ENCODE measurements around the gene TRMT6. TPM values are rescaled to one million over a fixed set of nuclear protein-coding genes. Genes with fewer than 3 reads are reported as not detected.

TRMT6 gene
- total RNA-seq, 1 experiment from 2014 or later: 13.2 TPM

GRCh38 chr20:5923493-5923892 is 26.8 kb downstream of the TRMT6 start:
- Histone ChIP-seq H2AFZ (ENCODE audit: low read depth, low read length, poor library complexity, severe bottlenecking) (no peak overlapping the region), H3K4me2 (ENCODE audit: low read length) (no peak overlapping the region), H3K4me3 (replicated peaks in 1 of 2; ENCODE audit: low read depth in 1 of 2, low read length in 2 of 2) (no peak overlapping the region), H3K36me3 (ENCODE audit: control insufficient read depth in 1 of 2, insufficient read depth in 2 of 2, low read length in 2 of 2) (no peaks in the 10 kb centered on the region), H4K20me1 (ENCODE audit: insufficient read depth) (no peaks in the 10 kb centered on the region), H3K79me2 (ENCODE audit: insufficient read depth, low read length) (no peaks in the 10 kb centered on the region), H3K27me3 (ENCODE audit: insufficient read depth, low read length) (0 out of 2 replicates have a peak, but pooled peaks cover 9% of the 10 kb centered on the region), H3K4me1 (ENCODE audit: control insufficient read depth in 1 of 2, insufficient read depth in 2 of 2, low read length in 2 of 2) (peaks cover 11 to 20% of the 10 kb centered on the region in 2 experiments), H3K27ac (ENCODE audit: low read depth, low read length) (no peak overlapping the region), H3K9me3 (ENCODE audit: control insufficient read depth in 1 of 2, insufficient read depth in 1 of 2, low read depth in 1 of 2, low read length in 2 of 2) (no peaks in the 10 kb centered on the region), H3K9ac (ENCODE audit: low read length) (no peak overlapping the region), H3K9me2 (ENCODE audit: insufficient read depth) (no peaks in the 10 kb centered on the region)
- ChIA-PET POLR2A (no interaction called here), CTCF (interaction anchor here (0.8 kb wide), 1 partner anchor 8 kb away, joined by 3 read pairs; no protein-coding TSS in a partner anchor), RAD21 (ENCODE audit: low non-redundant PET in 1 of 2, low total read pairs in 2 of 2, uncharacterized antibody in 2 of 2, unreplicated experiment in 2 of 2) (no interaction called here)
- BruUV-seq (replicated peaks): no TSS peak
- ATAC-seq: no peak
- no peak for DNase-seq (ENCODE audit: low read depth, low spot score)
- TF ChIP-seq FOSL1 (IDR thresholded peaks at IDR 0.05; ENCODE audit: low read depth): no peak
- intact Hi-C loops (cut with micrococcal nuclease): no loop called here

DNA sequence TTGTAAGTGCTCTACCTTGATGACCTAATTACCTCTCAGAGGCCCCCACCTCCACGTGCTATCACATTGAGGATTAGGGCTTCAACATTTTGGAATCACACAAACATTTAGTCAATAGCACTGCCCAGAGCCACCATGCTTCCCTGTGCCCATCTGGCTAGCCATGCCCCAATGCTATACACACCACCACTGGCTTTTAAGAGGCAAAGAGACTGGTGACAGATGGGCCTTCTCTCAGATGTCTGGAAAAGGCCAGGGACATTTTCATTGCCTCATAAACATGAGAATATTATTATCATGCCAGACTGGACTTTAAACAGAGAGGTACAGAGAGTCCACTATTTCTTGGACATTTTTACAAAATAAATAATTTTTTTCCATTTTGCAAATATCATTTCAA is 29.8 kb downstream of the TRMT6 start:
- ATAC-seq (no peak), DNase-seq (ENCODE audit: low read depth, low spot score) (no peak)
- Histone ChIP-seq H2AFZ (ENCODE audit: low read depth, low read length, poor library complexity, severe bottlenecking) (no peak overlapping the region), H3K79me2 (ENCODE audit: insufficient read depth, low read length) (no peaks in the 10 kb centered on the region), H4K20me1 (ENCODE audit: insufficient read depth) (no peaks in the 10 kb centered on the region), H3K27me3 (ENCODE audit: insufficient read depth, low read length) (0 out of 2 replicates have a peak, but pooled peaks cover 9% of the 10 kb centered on the region), H3K4me3 (replicated peaks in 1 of 2; ENCODE audit: low read depth in 1 of 2, low read length in 2 of 2) (no peak overlapping the region), H3K27ac (ENCODE audit: low read depth, low read length) (no peak overlapping the region), H3K36me3 (ENCODE audit: control insufficient read depth in 1 of 2, insufficient read depth in 2 of 2, low read length in 2 of 2) (no peaks in the 10 kb centered on the region), H3K9me2 (ENCODE audit: insufficient read depth) (no peaks in the 10 kb centered on the region), H3K9ac (ENCODE audit: low read length) (no peak overlapping the region), H3K4me1 (ENCODE audit: control insufficient read depth in 1 of 2, insufficient read depth in 2 of 2, low read length in 2 of 2) (peaks cover 11 to 23% of the 10 kb centered on the region in 2 experiments), H3K4me2 (ENCODE audit: low read length) (no peak overlapping the region), H3K9me3 (ENCODE audit: control insufficient read depth in 1 of 2, insufficient read depth in 1 of 2, low read depth in 1 of 2, low read length in 2 of 2) (no peaks in the 10 kb centered on the region)
- TF ChIP-seq EGR1 (IDR thresholded peaks at IDR 0.05; ENCODE audit: low read depth) (no peak), ZNF274 (IDR thresholded peaks at IDR 0.05; ENCODE audit: low read depth, low read length) (no peak), EZH2 (IDR thresholded peaks at IDR 0.05) (no peak), FOSL1 (IDR thresholded peaks at IDR 0.05; ENCODE audit: low read depth) (no peak), EZH2phosphoT487 (IDR thresholded peaks at IDR 0.05; ENCODE audit: borderline replicate concordance) (no peak), ELF1 (IDR thresholded peaks at IDR 0.05; ENCODE audit: borderline replicate concordance, low read depth) (no peak), JUND (IDR thresholded peaks at IDR 0.05) (no peak), RAD21 (IDR thresholded peaks at IDR 0.05; ENCODE audit: low read depth) (no peak), SIN3A (IDR thresholded peaks at IDR 0.05; ENCODE audit: low read depth) (no peak), CTCF (IDR thresholded peaks at IDR 0.05 in 2 of 3, conservative IDR thresholded peaks at IDR 0.05 in 1 of 3; ENCODE audit: borderline replicate concordance in 1 of 3, insufficient read depth in 1 of 3, low read depth in 2 of 3, low read length in 2 of 3) (no peak), CBX3 (IDR thresholded peaks at IDR 0.05; ENCODE audit: low read depth) (no peak), SP1 (IDR thresholded peaks at IDR 0.05; ENCODE audit: low read depth) (no peak), TCF7L2 (IDR thresholded peaks at IDR 0.05; ENCODE audit: borderline replicate concordance, extremely low read depth, insufficient read depth, insufficient read length) (no peak), POLR2AphosphoS5 (IDR thresholded peaks at IDR 0.05; ENCODE audit: low read depth, low read length) (no peak), POLR2A (IDR thresholded peaks at IDR 0.05; ENCODE audit: borderline replicate concordance, extremely low read depth, insufficient read depth, insufficient read length) (no peak)
- TF ChIP-seq, protein P1, sequence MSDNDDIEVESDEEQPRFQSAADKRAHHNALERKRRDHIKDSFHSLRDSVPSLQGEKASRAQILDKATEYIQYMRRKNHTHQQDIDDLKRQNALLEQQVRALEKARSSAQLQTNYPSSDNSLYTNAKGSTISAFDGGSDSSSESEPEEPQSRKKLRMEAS (IDR thresholded peaks at IDR 0.05): no peak
- TF ChIP-seq, protein P2, sequence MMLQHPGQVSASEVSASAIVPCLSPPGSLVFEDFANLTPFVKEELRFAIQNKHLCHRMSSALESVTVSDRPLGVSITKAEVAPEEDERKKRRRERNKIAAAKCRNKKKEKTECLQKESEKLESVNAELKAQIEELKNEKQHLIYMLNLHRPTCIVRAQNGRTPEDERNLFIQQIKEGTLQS (IDR thresholded peaks at IDR 0.05): no peak
- ChIA-PET POLR2A (no interaction called here), CTCF (no interaction called here), RAD21 (ENCODE audit: low non-redundant PET in 1 of 2, low total read pairs in 2 of 2, uncharacterized antibody in 2 of 2, unreplicated experiment in 2 of 2) (no interaction called here)
- intact Hi-C loops (cut with micrococcal nuclease): no loop called here
- no TSS peak for BruUV-seq (replicated peaks)

Measured in HCT116 (cell line).